ENCODE data around the gene ITPR2.

DNA sequence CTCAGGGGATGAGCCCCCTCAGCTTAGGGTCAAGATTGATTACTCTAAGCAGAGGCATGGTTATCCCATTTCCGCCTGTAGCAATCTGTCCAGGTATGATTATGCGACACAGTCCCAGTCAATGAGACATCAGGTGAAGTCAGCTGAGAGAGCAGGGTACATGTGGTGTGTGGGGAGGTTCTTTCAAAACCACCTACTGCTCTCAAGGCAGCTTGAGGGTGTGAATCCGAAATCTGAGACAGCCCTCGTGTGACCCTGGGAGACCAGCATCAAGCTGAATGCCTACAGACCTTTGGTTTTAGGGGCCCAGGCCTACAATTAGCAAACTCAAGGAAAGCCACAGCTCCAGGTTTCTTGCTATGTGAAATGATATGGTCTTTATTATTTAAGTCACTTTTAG is 275.7 kb downstream of the ITPR2 start:
- TF ChIP-seq ZNF274 (IDR thresholded peaks at IDR 0.05; ENCODE audit: borderline replicate concordance, extremely low read depth, low read length) (no peak), JUN (IDR thresholded peaks at IDR 0.05; ENCODE audit: low read depth, low read length) (no peak), RBBP5 (IDR thresholded peaks at IDR 0.05; ENCODE audit: borderline replicate concordance, low read depth, low read length) (no peak), SIN3A (conservative IDR thresholded peaks at IDR 0.05 in 1 of 2, IDR thresholded peaks at IDR 0.05 in 1 of 2; ENCODE audit: low read depth in 1 of 2, low read length in 2 of 2) (no peak)
- TF ChIP-seq, protein P1, sequence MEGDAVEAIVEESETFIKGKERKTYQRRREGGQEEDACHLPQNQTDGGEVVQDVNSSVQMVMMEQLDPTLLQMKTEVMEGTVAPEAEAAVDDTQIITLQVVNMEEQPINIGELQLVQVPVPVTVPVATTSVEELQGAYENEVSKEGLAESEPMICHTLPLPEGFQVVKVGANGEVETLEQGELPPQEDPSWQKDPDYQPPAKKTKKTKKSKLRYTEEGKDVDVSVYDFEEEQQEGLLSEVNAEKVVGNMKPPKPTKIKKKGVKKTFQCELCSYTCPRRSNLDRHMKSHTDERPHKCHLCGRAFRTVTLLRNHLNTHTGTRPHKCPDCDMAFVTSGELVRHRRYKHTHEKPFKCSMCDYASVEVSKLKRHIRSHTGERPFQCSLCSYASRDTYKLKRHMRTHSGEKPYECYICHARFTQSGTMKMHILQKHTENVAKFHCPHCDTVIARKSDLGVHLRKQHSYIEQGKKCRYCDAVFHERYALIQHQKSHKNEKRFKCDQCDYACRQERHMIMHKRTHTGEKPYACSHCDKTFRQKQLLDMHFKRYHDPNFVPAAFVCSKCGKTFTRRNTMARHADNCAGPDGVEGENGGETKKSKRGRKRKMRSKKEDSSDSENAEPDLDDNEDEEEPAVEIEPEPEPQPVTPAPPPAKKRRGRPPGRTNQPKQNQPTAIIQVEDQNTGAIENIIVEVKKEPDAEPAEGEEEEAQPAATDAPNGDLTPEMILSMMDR (IDR thresholded peaks at IDR 0.05; ENCODE audit: control extremely low read depth in 1 of 3, insufficient read depth in 1 of 3, low read depth in 1 of 3, low read length in 3 of 3) = no peak
